ENCODE results near the gene LTN1. TPM values are rescaled to one million over a fixed set of nuclear protein-coding genes. Genes with fewer than 3 reads are reported as not detected.

Gene LTN1
- total RNA-seq = 25.4 and 31.5 TPM in 2 replicates

GRCh38 chr21:28992526-28993292, at the start of gene LTN1:
TSS of gene LTN1 (minus strand) at chr21:28992877. CDS start at chr21:28992805, 72 bp downstream.

DNA sequence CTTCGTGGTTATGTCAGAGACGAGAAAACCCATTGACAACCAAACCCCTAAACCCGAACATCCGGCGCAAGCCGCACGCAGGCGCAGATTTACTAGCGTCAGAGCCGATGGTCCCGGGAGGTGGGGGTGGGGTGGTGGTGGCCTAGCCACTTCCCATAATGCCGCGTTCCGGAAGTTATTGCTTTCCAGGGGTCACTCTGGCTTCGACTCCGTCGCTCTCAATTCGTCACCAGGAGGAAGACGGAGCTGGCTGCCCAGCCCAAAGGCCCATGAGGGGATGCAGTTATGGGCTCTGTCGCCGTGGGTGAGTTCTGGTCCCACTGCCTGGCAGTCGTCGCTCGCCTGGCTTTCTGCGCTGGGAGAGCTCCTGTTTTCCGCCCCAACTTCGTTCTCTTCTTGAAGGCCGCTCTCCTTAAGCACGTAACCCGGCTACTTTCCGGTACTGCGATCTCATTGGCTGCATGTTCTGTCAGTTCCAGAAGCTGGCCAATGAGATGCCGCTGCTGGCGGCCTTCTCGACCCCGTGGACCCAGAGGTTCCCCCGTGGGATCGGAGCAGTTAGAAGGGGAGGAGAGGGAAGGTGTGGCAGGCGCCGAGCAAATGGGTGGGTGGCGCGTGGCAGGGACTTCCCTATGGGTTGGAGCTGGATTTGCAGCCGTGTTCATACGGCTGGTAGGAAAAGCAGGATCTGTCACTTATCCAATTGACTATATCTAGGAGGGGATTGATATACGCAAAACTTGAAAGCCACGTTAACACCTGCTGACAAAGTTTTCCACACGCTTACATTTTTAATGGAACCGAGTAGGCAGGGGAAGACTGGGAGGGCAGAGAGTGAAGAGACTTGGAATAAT, 32.0 kb upstream of the LTN1 start, which contains the start of gene USP16:
TSS of gene USP16 (plus strand) at position 195 of the 854 bp plus-strand sequence. CDS start 3,246 bp downstream, outside the sequence.

Other genes starting within 250 kb of the LTN1 start
- gene RWDD2B, start 26.5 kb upstream of the LTN1 start, total RNA-seq = 19.3 and 20.2 TPM in 2 replicates
- gene USP16, start 31.8 kb upstream of the LTN1 start, total RNA-seq = 30.6 and 32.5 TPM in 2 replicates
- gene CCT8, start 80.8 kb upstream of the LTN1 start, total RNA-seq = 91.4 and 96.2 TPM in 2 replicates
- 4.1 and 7.3 TPM in 2 replicates for gene MAP3K7CL, start 137.8 kb upstream of the LTN1 start, total RNA-seq